ENCODE data around the gene IL32.

GRCh38 chr16:3054965-3055733 is 10.3 kb upstream of the IL32 start:
- TF ChIP-seq CTCF (IDR thresholded peaks at IDR 0.05) (no peak), POLR2A (IDR thresholded peaks at IDR 0.05) (no peak)

Data from thyroid gland (tissue), 4 donors.